Measurements from ENCODE around the gene COL4A2.
"Not testable (repeated sequence)": the region's sequence is repeated elsewhere in the genome, so short reads cannot be mapped to it uniquely, and the experiment has no call there.

Gene COL4A2

GRCh38 chr13:110483386-110483968 lies 176.4 kb downstream of the COL4A2 start:
- DNase-seq: no peak

GRCh38 chr13:110484290-110485048 lies 177.4 kb downstream of the COL4A2 start:
- DNase-seq: no peak

GRCh38 chr13:110485604-110486003 lies 178.5 kb downstream of the COL4A2 start:
- no peak for DNase-seq

GRCh38 chr13:110486061-110486715 lies 179.1 kb downstream of the COL4A2 start:
- DNase-seq: no peak

GRCh38 chr13:110486880-110487279 lies 179.8 kb downstream of the COL4A2 start:
- DNase-seq: not testable (repeated sequence)

GRCh38 chr13:110490009-110490770 lies 183.1 kb downstream of the COL4A2 start:
- no peak for DNase-seq

- no peak for DNase-seq
These were observed 185.0 kb downstream of the COL4A2 start for GRCh38 chr13:110491869-110492678.

GRCh38 chr13:110492679-110493593 lies 185.9 kb downstream of the COL4A2 start:
- no peak for DNase-seq

GRCh38 chr13:110493613-110494012 lies 186.5 kb downstream of the COL4A2 start:
- no peak for DNase-seq

- DNase-seq: no peak
These were observed 188.3 kb downstream of the COL4A2 start for GRCh38 chr13:110495376-110495775.

GRCh38 chr13:110495881-110496280 lies 188.8 kb downstream of the COL4A2 start:
- DNase-seq: no peak

GRCh38 chr13:110496281-110496680 lies 189.2 kb downstream of the COL4A2 start:
- no peak for DNase-seq

- no peak for DNase-seq
These were observed 189.9 kb downstream of the COL4A2 start for GRCh38 chr13:110497003-110497402.

GRCh38 chr13:110497896-110498295 lies 190.8 kb downstream of the COL4A2 start:
- not testable (repeated sequence) for DNase-seq

GRCh38 chr13:110498327-110498726 lies 191.2 kb downstream of the COL4A2 start:
- no peak for DNase-seq

GRCh38 chr13:110498765-110499164 lies 191.7 kb downstream of the COL4A2 start:
- no peak for DNase-seq

GRCh38 chr13:110499621-110500281 lies 192.7 kb downstream of the COL4A2 start:
- peak; percentile 80 for DNase-seq

- DNase-seq: no peak
These were observed 193.3 kb downstream of the COL4A2 start for GRCh38 chr13:110500341-110500740.

- DNase-seq: no peak
These were observed 194.1 kb downstream of the COL4A2 start for GRCh38 chr13:110501188-110501587.

GRCh38 chr13:110503037-110503901 lies 196.2 kb downstream of the COL4A2 start:
- DNase-seq: no peak
